Measurements from ENCODE around the gene TEX44. TPM values are rescaled to one million over a fixed set of nuclear protein-coding genes. Genes with fewer than 3 reads are reported as not detected.

Gene TEX44
- total and polyA plus RNA-seq, 2 of the 13 experiments (the other 11 are each of a cell fraction or from before 2014, with no cell fraction given) = not detected

- CTCF ChIA-PET (ENCODE audit: low intra/inter-chr PET ratio, low total read pairs) = no interaction called here
- BruUV-seq (replicated peaks) = no TSS peak
- Histone ChIP-seq H3K4me1 (ENCODE audit: insufficient read depth, low read length) (peaks cover 25% of the 10 kb centered on the region), H3K36me3 (replicated peaks in 1 of 2; ENCODE audit: control insufficient read depth in 1 of 2, insufficient read depth in 2 of 2, low read length in 2 of 2) (no peaks in the 10 kb centered on the region), H3K27me3 (ENCODE audit: control insufficient read depth in 1 of 2, insufficient read depth in 2 of 2, low read length in 2 of 2) (peaks cover 7 to 21% of the 10 kb centered on the region in 2 experiments; a peak in 4 of 5 replicates), H3K4me3 (replicated peaks in 1 of 3; ENCODE audit: insufficient read depth in 1 of 3, low read depth in 2 of 3, low read length in 3 of 3) (peak overlapping the region; percentile 43 to 76 (median 58); a peak in 5 of 6 replicates), H3K27ac (ENCODE audit: extremely low read length, insufficient read depth, low read length) (no peak overlapping the region), H3K79me2 (ENCODE audit: insufficient read depth, low read length) (no peaks in the 10 kb centered on the region), H3K4me2 (ENCODE audit: low read depth, low read length) (peak overlapping the region; percentile 96), H2AFZ (ENCODE audit: low read length) (no peak overlapping the region), H4K20me1 (ENCODE audit: insufficient read depth, low read length) (no peaks in the 10 kb centered on the region), H3K9ac (ENCODE audit: insufficient read depth, low read depth, low read length) (peak overlapping the region; percentile 81), H3K9me3 (ENCODE audit: low read length) (no peaks in the 10 kb centered on the region)
- FAIRE-seq (peak; percentile 71), DNase-seq (ENCODE audit: low spot score) (peak; percentile 92), ATAC-seq (peak; percentile 81)
- WGBS (ENCODE audit: low lambda C conversion rate) = 54% methylated on average over 13 of the region's 54 CpGs
- POLR2A ChIA-PET = interaction anchor here (0.7 to 1.0 kb wide), 3 partner anchors 9 to 140 kb away, joined by 3 read pairs; partner anchors contain the start of gene NCL
- intact Hi-C loops (cut with micrococcal nuclease; ENCODE audit: unreplicated experiment) = no loop called here
- in situ Hi-C loops (cut with HindIII; ENCODE audit: extremely low pct_ligation_motif_present, low pct_unique_long_range_greater_than_20kb) = no loop called here
- TF ChIP-seq FIP1L1 (IDR thresholded peaks at IDR 0.05; ENCODE audit: borderline replicate concordance, insufficient read depth, low read depth, low read length) (0 out of 2 replicates have a peak, but pooled peaks have one; percentile 39), MNT (IDR thresholded peaks at IDR 0.05) (no peak), HNF4G (IDR thresholded peaks at IDR 0.05; ENCODE audit: borderline replicate concordance, low read depth, low read length) (no peak), HNF4G (CRISPR knock-in tag; IDR thresholded peaks at IDR 0.05; ENCODE audit: borderline replicate concordance, low read depth) (no peak), JUND (CRISPR knock-in tag; IDR thresholded peaks at IDR 0.05) (no peak), HCFC1 (IDR thresholded peaks at IDR 0.05; ENCODE audit: low read depth, low read length) (0 out of 2 replicates have a peak, but pooled peaks have one; percentile 4), ZNF687 (CRISPR knock-in tag; IDR thresholded peaks at IDR 0.05) (peak; percentile 4), ASH2L (IDR thresholded peaks at IDR 0.05; ENCODE audit: insufficient read length, low read depth, low read length) (peak; percentile 42), PHF21A (CRISPR knock-in tag; IDR thresholded peaks at IDR 0.05) (0 out of 2 replicates have a peak, but pooled peaks have one; percentile 41)
- TF ChIP-seq, protein P1, sequence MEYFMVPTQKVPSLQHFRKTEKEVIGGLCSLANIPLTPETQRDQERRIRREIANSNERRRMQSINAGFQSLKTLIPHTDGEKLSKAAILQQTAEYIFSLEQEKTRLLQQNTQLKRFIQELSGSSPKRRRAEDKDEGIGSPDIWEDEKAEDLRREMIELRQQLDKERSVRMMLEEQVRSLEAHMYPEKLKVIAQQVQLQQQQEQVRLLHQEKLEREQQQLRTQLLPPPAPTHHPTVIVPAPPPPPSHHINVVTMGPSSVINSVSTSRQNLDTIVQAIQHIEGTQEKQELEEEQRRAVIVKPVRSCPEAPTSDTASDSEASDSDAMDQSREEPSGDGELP (IDR thresholded peaks at IDR 0.05; ENCODE audit: borderline replicate concordance, low read depth) = peak; percentile 66; the same call in 1 of the 2 replicates
- TF ChIP-seq, protein P2, sequence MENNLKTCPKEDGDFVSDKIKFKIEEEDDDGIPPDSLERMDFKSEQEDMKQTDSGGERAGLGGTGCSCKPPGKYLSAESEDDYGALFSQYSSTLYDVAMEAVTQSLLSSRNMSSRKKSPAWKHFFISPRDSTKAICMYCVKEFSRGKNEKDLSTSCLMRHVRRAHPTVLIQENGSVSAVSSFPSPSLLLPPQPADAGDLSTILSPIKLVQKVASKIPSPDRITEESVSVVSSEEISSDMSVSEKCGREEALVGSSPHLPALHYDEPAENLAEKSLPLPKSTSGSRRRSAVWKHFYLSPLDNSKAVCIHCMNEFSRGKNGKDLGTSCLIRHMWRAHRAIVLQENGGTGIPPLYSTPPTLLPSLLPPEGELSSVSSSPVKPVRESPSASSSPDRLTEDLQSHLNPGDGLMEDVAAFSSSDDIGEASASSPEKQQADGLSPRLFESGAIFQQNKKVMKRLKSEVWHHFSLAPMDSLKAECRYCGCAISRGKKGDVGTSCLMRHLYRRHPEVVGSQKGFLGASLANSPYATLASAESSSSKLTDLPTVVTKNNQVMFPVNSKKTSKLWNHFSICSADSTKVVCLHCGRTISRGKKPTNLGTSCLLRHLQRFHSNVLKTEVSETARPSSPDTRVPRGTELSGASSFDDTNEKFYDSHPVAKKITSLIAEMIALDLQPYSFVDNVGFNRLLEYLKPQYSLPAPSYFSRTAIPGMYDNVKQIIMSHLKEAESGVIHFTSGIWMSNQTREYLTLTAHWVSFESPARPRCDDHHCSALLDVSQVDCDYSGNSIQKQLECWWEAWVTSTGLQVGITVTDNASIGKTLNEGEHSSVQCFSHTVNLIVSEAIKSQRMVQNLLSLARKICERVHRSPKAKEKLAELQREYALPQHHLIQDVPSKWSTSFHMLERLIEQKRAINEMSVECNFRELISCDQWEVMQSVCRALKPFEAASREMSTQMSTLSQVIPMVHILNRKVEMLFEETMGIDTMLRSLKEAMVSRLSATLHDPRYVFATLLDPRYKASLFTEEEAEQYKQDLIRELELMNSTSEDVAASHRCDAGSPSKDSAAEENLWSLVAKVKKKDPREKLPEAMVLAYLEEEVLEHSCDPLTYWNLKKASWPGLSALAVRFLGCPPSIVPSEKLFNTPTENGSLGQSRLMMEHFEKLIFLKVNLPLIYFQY (CRISPR knock-in tag; IDR thresholded peaks at IDR 0.05; ENCODE audit: borderline replicate concordance) = peak; percentile 77; the same call in 1 of the 2 replicates
These were observed 12.3 kb downstream of the TEX44 start for GRCh38 chr2:231604685-231605606.
